Measurements from ENCODE around the gene FHIT. TPM values are rescaled to one million over a fixed set of nuclear protein-coding genes. Genes with fewer than 3 reads are reported as not detected.

FHIT gene
- total RNA-seq, 1 donor = 2.2 TPM

- DNase-seq (ENCODE audit: low read depth) = peak; percentile 27
- no peak for TF ChIP-seq CTCF (IDR thresholded peaks at IDR 0.05; ENCODE audit: insufficient read depth, low read depth, low read length)
- no peak overlapping the region for H3K4me3 ChIP-seq (ENCODE audit: low read depth, low read length)
Measured at GRCh38 chr3:61008998-61009380, 242.3 kb downstream of the FHIT start.

GRCh38 chr3:61008153-61008997, 242.9 kb downstream of the FHIT start:
- no peak for DNase-seq (ENCODE audit: low read depth)
- no peak overlapping the region for H3K4me3 ChIP-seq (ENCODE audit: low read depth, low read length)
- TF ChIP-seq CTCF (IDR thresholded peaks at IDR 0.05; ENCODE audit: insufficient read depth, low read depth, low read length) = no peak

- no peak overlapping the region for H3K4me3 ChIP-seq (ENCODE audit: low read depth, low read length)
Measured at GRCh38 chr3:61005591-61005990, 245.7 kb downstream of the FHIT start.

GRCh38 chr3:60998858-60999257, 252.4 kb downstream of the FHIT start:
- H3K4me3 ChIP-seq (ENCODE audit: low read depth, low read length) = no peak overlapping the region
- DNase-seq (ENCODE audit: low read depth) = no peak
- no peak for TF ChIP-seq CTCF (IDR thresholded peaks at IDR 0.05; ENCODE audit: insufficient read depth, low read depth, low read length)

More at GRCh38 chr3:61005591-61005990, 245.7 kb downstream of the FHIT start:
- DNase-seq (ENCODE audit: low read depth) = no peak
- no peak for TF ChIP-seq CTCF (IDR thresholded peaks at IDR 0.05; ENCODE audit: insufficient read depth, low read depth, low read length)

GRCh38 chr3:60992395-60992794, 258.9 kb downstream of the FHIT start:
- H3K4me3 ChIP-seq (ENCODE audit: low read depth, low read length) = no peak overlapping the region
- TF ChIP-seq CTCF (IDR thresholded peaks at IDR 0.05; ENCODE audit: insufficient read depth, low read depth, low read length) = no peak
- no peak for DNase-seq (ENCODE audit: low read depth)

- H3K4me3 ChIP-seq (ENCODE audit: low read depth, low read length) = no peak overlapping the region
- no peak for DNase-seq (ENCODE audit: low read depth)
- TF ChIP-seq CTCF (IDR thresholded peaks at IDR 0.05; ENCODE audit: insufficient read depth, low read depth, low read length) = no peak
Measured at GRCh38 chr3:60990442-60990730, 260.9 kb downstream of the FHIT start.

All from fibroblast of villous mesenchyme (primary cell).